ENCODE data around the gene MFSD12. TPM values are rescaled to one million over a fixed set of nuclear protein-coding genes. Genes with fewer than 3 reads are reported as not detected.
A peak's percentile ranks its signal among the peaks of the same experiment; 100 is the strongest.

The MFSD12 gene
- total RNA-seq (10 to 100 TPM; 25.5 to 78.4 TPM), polyA plus RNA-seq (10 to 100 TPM; 60.0 to 64.4 TPM)
- long read RNA-seq, donor 1, transcript MFSD12-204 (1 exons, 1,769 nt), result major isoform, 18 of 118 reads
- long read RNA-seq, donor 1, partial matches to known transcripts, result 66 of 118 reads
- long read RNA-seq, donor 1, other reads (novel, unspliced or antisense), result 27 of 118 reads
- long read RNA-seq, donor 2, transcript MFSD12-204 (1 exons, 1,769 nt), result major isoform, 7 of 9 reads
- long read RNA-seq, donor 2, partial matches to known transcripts, result 0 of 9 reads
- long read RNA-seq, donor 2, other reads (novel, unspliced or antisense), result 0 of 9 reads
- long read RNA-seq, donor 3, transcript MFSD12-204 (1 exons, 1,769 nt), result major isoform, 15 of 17 reads
- long read RNA-seq, donor 3, partial matches to known transcripts, result 0 of 17 reads
- long read RNA-seq, donor 3, other reads (novel, unspliced or antisense), result 0 of 17 reads
- long read RNA-seq, donor 4, transcript MFSD12-215 (1 exons, 688 nt), result minor isoform, 5 of 88 reads
- long read RNA-seq, donor 4, transcript MFSD12-204 (1 exons, 1,769 nt), result major isoform, 15 of 88 reads
- long read RNA-seq, donor 4, partial matches to known transcripts, result 49 of 88 reads
- long read RNA-seq, donor 4, other reads (novel, unspliced or antisense), result 18 of 88 reads
- long read RNA-seq, donor 5, transcript MFSD12-204 (1 exons, 1,769 nt), result major isoform, 28 of 33 reads
- long read RNA-seq, donor 5, partial matches to known transcripts, result 0 of 33 reads
- long read RNA-seq, donor 5, other reads (novel, unspliced or antisense), result 0 of 33 reads

- TF ChIP-seq CTCF (IDR thresholded peaks at IDR 0.05; ENCODE audit: control extremely low read depth, extremely low read depth), result peak; percentile 18
- Histone ChIP-seq H3K36me3 (ENCODE audit: control insufficient read depth in 4 of 4, insufficient read depth in 4 of 4, low read length in 4 of 4) (no peaks in the 10 kb centered on the region), H3K9me3 (ENCODE audit: control insufficient read depth in 4 of 4, insufficient read depth in 3 of 4, low read length in 3 of 4) (no peaks in the 10 kb centered on the region), H3K9ac (ENCODE audit: insufficient read depth in 1 of 2, low read length in 2 of 2) (peak within 1 kb of the TSS in 1 of 2 donors; percentile 78), H3K4me3 (peak within 1 kb of the TSS; percentile 93), H3K4me1 (ENCODE audit: control insufficient read depth in 5 of 5, insufficient read depth in 5 of 5, low read length in 5 of 5) (peaks cover 0 to 16% (median 0%) of the 10 kb centered on the region in 5 donors), H3K27ac (ENCODE audit: low read depth in 1 of 2, low read length in 1 of 2) (peak within 1 kb of the TSS; percentile 62 to 70), H3K27me3 (ENCODE audit: control insufficient read depth in 3 of 3, insufficient read depth in 3 of 3, low read length in 2 of 3) (no peaks in the 10 kb centered on the region)
- ATAC-seq (ENCODE audit: insufficient read depth, low FRiP score), result peak; percentile 99
- WGBS, 2 donors, result 1% methylated on average over 65 to 81 of the region's 81 CpGs
- DNase-seq, result peak; percentile 94 to 96 (median 95)
Measured at GRCh38 chr19:3557461-3558248, at the start of gene MFSD12. Gene MFSD12, minus strand, starts transcription at chr19:3557586. Its CDS starts 183 bp downstream, at chr19:3557403.

GRCh38 chr19:3606690-3607289 is 49.4 kb upstream of the MFSD12 start, which contains the start of gene TBXA2R:
Gene TBXA2R, minus strand, starts transcription at chr19:3606875. Its CDS starts 6,241 bp downstream, at chr19:3600634.
- ATAC-seq (ENCODE audit: insufficient read depth, low FRiP score), result peak; percentile 30

More at GRCh38 chr19:3606690-3607289, 49.4 kb upstream of the MFSD12 start, which contains the start of gene TBXA2R:
- TF ChIP-seq CTCF (IDR thresholded peaks at IDR 0.05; ENCODE audit: control extremely low read depth, extremely low read depth), result no peak
- WGBS, 2 donors, result 2 to 3% methylated on average over 35 to 46 of the region's 46 CpGs
- H3K4me1 ChIP-seq (ENCODE audit: control insufficient read depth in 5 of 5, insufficient read depth in 5 of 5, low read length in 5 of 5), result peaks cover 0 to 40% (median 11%) of the 10 kb centered on the region in 5 donors
- H3K4me3 ChIP-seq, result peak within 1 kb of the TSS; percentile 46
- peak within 1 kb of the TSS; percentile 81 to 84 for H3K27ac ChIP-seq (ENCODE audit: low read depth in 1 of 2, low read length in 1 of 2)
- DNase-seq, result peak; percentile 49 to 68 (median 65)
- H3K27me3 ChIP-seq (ENCODE audit: control insufficient read depth in 3 of 3, insufficient read depth in 3 of 3, low read length in 2 of 3), result peaks cover 0 to 15% (median 0%) of the 10 kb centered on the region in 3 donors
- H3K9ac ChIP-seq (ENCODE audit: insufficient read depth in 1 of 2, low read length in 2 of 2), result peak within 1 kb of the TSS in 1 of 2 donors; percentile 40
- peaks cover under 1 to 14% (median 4%) of the 10 kb centered on the region in 4 donors for H3K36me3 ChIP-seq (ENCODE audit: control insufficient read depth in 4 of 4, insufficient read depth in 4 of 4, low read length in 4 of 4)
- H3K9me3 ChIP-seq (ENCODE audit: control insufficient read depth in 4 of 4, insufficient read depth in 3 of 4, low read length in 3 of 4), result peaks cover 0 to 2% (median 0%) of the 10 kb centered on the region in 4 donors

Data from lung (tissue), 16 donors.